AML-193 (cell line): ENCODE measurements around the gene CAMK2D.
"Not testable (repeated sequence)": the region's sequence is repeated elsewhere in the genome, so short reads cannot be mapped to it uniquely, and the experiment has no call there.

Experiments used
- DNase-seq, 2 experiments: peaks; one replicate each; lab custom pipeline; 2025; lab: John Stamatoyannopoulos, UW

CAMK2D gene

GRCh38 chr4:113730467-113731216 is 30.9 kb downstream of the CAMK2D start:
- DNase-seq, result no peak

- no peak for DNase-seq
Observed at GRCh38 chr4:113727802-113728201, 33.7 kb downstream of the CAMK2D start.

- DNase-seq, result no peak
Observed at GRCh38 chr4:113725963-113726362, 35.6 kb downstream of the CAMK2D start.

GRCh38 chr4:113718252-113718651 is 43.3 kb downstream of the CAMK2D start:
- no peak for DNase-seq

- no peak for DNase-seq
Observed at GRCh38 chr4:113711883-113712662, 49.5 kb downstream of the CAMK2D start.

GRCh38 chr4:113708250-113708649 is 53.3 kb downstream of the CAMK2D start:
- DNase-seq, result no peak

- no peak for DNase-seq
Observed at GRCh38 chr4:113707048-113707447, 54.5 kb downstream of the CAMK2D start.

- DNase-seq, result not testable (repeated sequence)
Observed at GRCh38 chr4:113705097-113705496, 56.4 kb downstream of the CAMK2D start.

- not testable (repeated sequence) for DNase-seq
Observed at GRCh38 chr4:113702596-113702995, 58.9 kb downstream of the CAMK2D start.

GRCh38 chr4:113701169-113701568 is 60.4 kb downstream of the CAMK2D start:
- no peak for DNase-seq

GRCh38 chr4:113700602-113701150 is 60.9 kb downstream of the CAMK2D start:
- no peak for DNase-seq

- no peak for DNase-seq
Observed at GRCh38 chr4:113699772-113700171, 61.8 kb downstream of the CAMK2D start.

GRCh38 chr4:113697429-113697828 is 64.1 kb downstream of the CAMK2D start:
- DNase-seq, result no peak

- DNase-seq, result no peak
Observed at GRCh38 chr4:113695328-113696169, 66.0 kb downstream of the CAMK2D start.

- no peak for DNase-seq
Observed at GRCh38 chr4:113694008-113694407, 67.5 kb downstream of the CAMK2D start.

GRCh38 chr4:113692809-113693411 is 68.6 kb downstream of the CAMK2D start:
- peak; percentile 30 to 36 for DNase-seq

- DNase-seq, result no peak
Observed at GRCh38 chr4:113691676-113692075, 69.9 kb downstream of the CAMK2D start.

- no peak for DNase-seq
Observed at GRCh38 chr4:113689394-113689793, 72.1 kb downstream of the CAMK2D start.

- DNase-seq, result no peak
Observed at GRCh38 chr4:113687067-113687718, 74.3 kb downstream of the CAMK2D start.

- not testable (repeated sequence) for DNase-seq
Observed at GRCh38 chr4:113685157-113685556, 76.4 kb downstream of the CAMK2D start.

GRCh38 chr4:113684534-113685091 is 76.9 kb downstream of the CAMK2D start:
- DNase-seq, result no peak
